Esophagus (tissue), 2 donors: ENCODE results near the gene MAP3K20. TPM values are rescaled to one million over a fixed set of nuclear protein-coding genes. Genes with fewer than 3 reads are reported as not detected.
"Not testable (repeated sequence)": the region's sequence is repeated elsewhere in the genome, so short reads cannot be mapped to it uniquely, and the experiment has no call there.

Experiments used
- H3K27ac ChIP-seq, 2 donors: one replicate each; pipeline ENCODE4 v1.5.1; 2013; ENCODE audit warnings: low read depth in 2 of 2, mild to moderate bottlenecking in 2 of 2, inconsistent platforms in 1 of 2, low read length in 1 of 2, moderate library complexity in 1 of 2
- H3K27me3 ChIP-seq, 2 donors: one replicate each; pipeline ENCODE4 v1.6.1; 2013; ENCODE audit warnings: low read length in 2 of 2, control low read depth in 1 of 2, mild to moderate bottlenecking in 1 of 2; ENCODE audit not compliant: insufficient read depth in 2 of 2, control insufficient read depth in 1 of 2
- H3K36me3 ChIP-seq, 2 donors: one replicate each; pipeline ENCODE4 v1.6.1; 2013; ENCODE audit warnings: low read length in 1 of 2; ENCODE audit not compliant: control insufficient read depth in 2 of 2, insufficient read depth in 2 of 2
- H3K4me1 ChIP-seq, 2 donors: one replicate each; pipeline ENCODE4 v1.6.1; 2013; ENCODE audit warnings: low read length in 1 of 2; ENCODE audit not compliant: control insufficient read depth in 2 of 2, insufficient read depth in 2 of 2
- H3K4me3 ChIP-seq, 2 donors: one replicate each; pipeline ENCODE4 v1.5.1; 2013; ENCODE audit warnings: low read length in 2 of 2, mild to moderate bottlenecking in 2 of 2, low read depth in 1 of 2, moderate library complexity in 1 of 2
- H3K9me3 ChIP-seq, 2 donors: one replicate each; pipeline ENCODE4 v1.6.1; 2013; ENCODE audit warnings: mild to moderate bottlenecking in 2 of 2, low read depth in 1 of 2, low read length in 1 of 2, moderate library complexity in 1 of 2; ENCODE audit not compliant: control insufficient read depth in 2 of 2, insufficient read depth in 1 of 2
- WGBS, 2 donors: extraction: QIAGEN DNeasy Blood & Tissue Kit; methylation state at CpG; one replicate each; pipeline ENCODE4 v1.1.7; 2013; 5-methylcytosine and 5-hydroxymethylcytosine counted together
- polyA plus RNA-seq, 2 donors: library from polyadenylated mRNA; stranded (reverse); fragments of 200-250 nt; gene quantifications; one replicate each; pipeline ENCODE4 v1.2.3, GENCODE V29; 2013
- donor health status: healthy with polysubstance abuse.
- donor health status: Bipolar disorder and iron deficiency.

The MAP3K20 gene
- polyA plus RNA-seq, 2 donors: 5.0 to 13.3 TPM

DNA sequence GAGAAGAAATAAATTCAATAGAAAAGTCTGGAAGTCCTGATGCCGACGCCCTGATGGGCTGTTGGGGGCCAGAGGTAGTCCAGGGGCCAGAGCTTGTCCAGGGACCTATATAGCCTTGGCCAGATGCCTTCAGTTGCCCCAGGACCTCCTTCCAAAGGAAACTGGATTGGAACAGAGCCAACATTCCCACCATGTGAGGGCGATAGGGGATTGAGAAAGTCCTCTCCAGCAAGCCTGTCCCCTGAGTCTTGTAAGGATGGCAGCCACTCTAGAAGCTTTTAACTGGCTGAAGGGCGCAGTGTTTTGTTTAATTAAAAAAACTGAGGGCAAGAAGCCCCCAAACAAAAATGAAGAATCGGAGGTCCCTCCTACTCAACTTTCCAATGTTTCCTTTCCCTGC is 224.1 kb downstream of the MAP3K20 start:
- no peaks in the 10 kb centered on the region for H3K4me1 ChIP-seq
- no peak overlapping the region for H3K27ac ChIP-seq
- no peaks in the 10 kb centered on the region for H3K27me3 ChIP-seq
- WGBS, 2 donors: 90 to 94% methylated on average over 5 of the region's 5 CpGs
- H3K9me3 ChIP-seq: peaks cover 12 to 16% of the 10 kb centered on the region in 2 donors
- no peak overlapping the region for H3K4me3 ChIP-seq
- no peaks in the 10 kb centered on the region for H3K36me3 ChIP-seq

DNA sequence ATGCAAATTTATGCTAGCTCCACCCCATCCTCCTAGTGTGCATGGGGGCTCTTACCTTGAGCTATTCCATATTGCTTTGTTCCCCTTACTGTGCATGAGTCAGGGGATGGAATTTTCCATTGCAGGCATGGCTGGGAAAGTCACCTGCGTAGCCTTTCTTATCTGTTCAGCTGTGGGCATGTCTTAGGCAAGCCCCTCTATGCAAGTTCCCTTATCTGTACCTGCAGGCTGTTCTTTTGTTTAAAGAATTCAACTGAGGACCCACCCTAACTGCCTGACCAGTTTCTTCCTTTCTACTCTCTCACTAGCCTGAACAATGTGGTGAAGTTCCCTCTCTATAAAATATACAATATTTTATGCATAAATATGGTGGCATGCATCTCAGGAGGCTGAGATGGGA is 224.8 kb downstream of the MAP3K20 start:
- 81 to 94% methylated on average over 1 of the region's 1 CpG for WGBS, 2 donors
- Histone ChIP-seq H3K9me3 (peaks cover 12 to 16% of the 10 kb centered on the region in 2 donors), H3K36me3 (no peaks in the 10 kb centered on the region), H3K27ac (no peak overlapping the region), H3K4me1 (no peaks in the 10 kb centered on the region), H3K4me3 (no peak overlapping the region), H3K27me3 (no peaks in the 10 kb centered on the region)

DNA sequence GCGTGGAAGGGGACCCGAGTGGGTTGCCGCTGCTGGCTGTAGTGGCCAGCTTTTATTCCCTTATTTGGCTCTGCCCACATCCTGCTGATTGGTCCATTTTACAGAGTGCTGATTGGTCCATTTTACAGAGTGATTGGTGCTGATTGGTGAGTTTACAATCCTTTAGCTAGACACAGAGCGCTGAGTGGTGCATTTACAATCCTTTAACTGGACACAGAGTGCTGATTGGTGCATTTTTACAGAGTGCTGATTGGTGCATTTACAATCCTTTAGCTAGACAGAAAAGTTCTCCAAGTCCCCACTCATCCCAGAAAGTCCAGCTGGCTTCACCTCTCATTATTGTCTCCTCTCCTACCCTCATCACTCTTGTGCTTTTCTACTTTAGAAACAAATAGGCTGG is 225.9 kb downstream of the MAP3K20 start:
- H3K27me3 ChIP-seq, H3K36me3 ChIP-seq, H3K27ac ChIP-seq, H3K4me1 ChIP-seq, H3K4me3 ChIP-seq: not testable (repeated sequence)
- WGBS, 2 donors: 97% methylated on average over 4 of the region's 4 CpGs
- peaks cover 12 to 16% of the 10 kb centered on the region in 2 donors for H3K9me3 ChIP-seq

DNA sequence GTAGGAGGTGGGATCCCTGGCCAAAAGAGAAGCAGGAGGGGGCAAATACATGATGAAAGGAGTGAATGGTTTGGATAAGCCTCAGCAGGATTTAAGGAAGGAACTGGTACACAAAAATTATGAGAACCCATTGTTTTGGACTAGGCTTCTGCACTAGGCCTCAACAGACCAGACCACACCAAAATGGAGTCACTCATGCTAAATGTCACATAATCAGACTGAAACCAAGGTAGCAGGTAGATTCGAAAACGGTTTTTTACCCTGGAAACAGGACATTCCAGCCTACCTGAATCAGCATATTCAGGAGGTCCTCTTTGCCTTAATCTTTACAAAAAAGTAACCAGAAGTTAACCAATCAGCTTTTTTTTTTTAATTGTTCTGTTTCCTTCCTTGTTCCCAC is 229.7 kb downstream of the MAP3K20 start:
- Histone ChIP-seq H3K27me3 (no peaks in the 10 kb centered on the region), H3K9me3 (no peaks in the 10 kb centered on the region), H3K36me3 (no peaks in the 10 kb centered on the region), H3K27ac (no peak overlapping the region), H3K4me1 (no peaks in the 10 kb centered on the region), H3K4me3 (no peak overlapping the region)
- WGBS, 2 donors: 89 to 90% methylated on average over 2 of the region's 2 CpGs

- WGBS, 2 donors: 26 to 35% methylated on average over 4 of the region's 4 CpGs
- Histone ChIP-seq H3K27me3 (no peaks in the 10 kb centered on the region), H3K9me3 (no peaks in the 10 kb centered on the region), H3K27ac (no peak overlapping the region), H3K4me3 (no peak overlapping the region), H3K36me3 (no peaks in the 10 kb centered on the region), H3K4me1 (no peaks in the 10 kb centered on the region)
Measured at GRCh38 chr2:173307293-173307692, 231.6 kb downstream of the MAP3K20 start.

GRCh38 chr2:173309370-173309769 is 233.7 kb downstream of the MAP3K20 start:
- H3K36me3 ChIP-seq, H3K4me1 ChIP-seq, H3K27ac ChIP-seq, H3K9me3 ChIP-seq, H3K4me3 ChIP-seq, H3K27me3 ChIP-seq: not testable (repeated sequence)
- WGBS, 2 donors: 67 to 76% methylated on average over 5 of the region's 5 CpGs

DNA sequence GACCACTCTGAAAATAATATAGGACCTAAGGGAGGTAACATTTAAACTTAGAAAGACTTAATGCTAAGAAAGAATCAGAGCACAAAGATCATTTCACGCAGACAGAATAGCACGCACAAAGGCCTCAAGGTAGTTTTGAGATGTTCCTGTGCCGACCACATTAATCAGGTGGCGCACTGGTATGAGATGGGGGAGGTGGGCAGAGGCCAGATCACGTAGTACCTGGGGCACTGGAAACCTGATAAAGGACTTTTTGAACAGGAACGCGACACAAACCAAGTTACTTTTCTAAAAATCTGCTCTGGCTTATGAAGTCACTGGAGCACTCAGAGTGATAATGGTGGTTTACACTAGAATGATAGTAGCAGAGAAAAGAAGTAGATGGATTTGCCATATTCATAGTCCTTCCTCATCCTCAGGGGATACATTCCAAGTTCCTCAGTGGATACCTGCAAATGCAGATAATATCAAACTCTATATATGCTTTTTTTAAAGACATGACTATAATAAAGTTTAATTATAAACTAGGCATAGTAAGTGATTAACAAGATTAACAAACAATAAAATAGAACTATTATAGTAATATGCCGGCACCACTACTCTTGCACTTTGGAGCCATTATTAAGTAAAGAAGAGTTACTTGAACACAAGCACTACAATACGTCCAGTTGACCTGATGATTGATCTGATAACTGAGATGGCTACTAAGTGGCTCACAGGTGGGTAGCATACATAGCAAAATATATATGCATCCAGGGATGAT is 236.4 kb downstream of the MAP3K20 start:
- no peak overlapping the region for H3K27ac ChIP-seq
- H3K27me3 ChIP-seq: no peaks in the 10 kb centered on the region
- no peaks in the 10 kb centered on the region for H3K36me3 ChIP-seq
- H3K4me3 ChIP-seq: no peak overlapping the region
- no peaks in the 10 kb centered on the region for H3K4me1 ChIP-seq
- no peaks in the 10 kb centered on the region for H3K9me3 ChIP-seq
- WGBS, 2 donors: 77 to 92% methylated on average over 9 of the region's 9 CpGs
